Measurements from ENCODE around the gene ZNF488. TPM values are rescaled to one million over a fixed set of nuclear protein-coding genes. Genes with fewer than 3 reads are reported as not detected.
"Not testable (repeated sequence)": the region's sequence is repeated elsewhere in the genome, so short reads cannot be mapped to it uniquely, and the experiment has no call there.

ZNF488 gene
- total and polyA plus RNA-seq, 8 donors = 0.38 to 3.1 (median 2.0) TPM

GRCh38 chr10:47389619-47390018 is 5.5 kb upstream of the ZNF488 start:
- Histone ChIP-seq H3K27ac (no peak overlapping the region), H3K36me3 (no peaks in the 10 kb centered on the region), H3K4me3 (no peak overlapping the region), H3K27me3 (peaks cover 0 to 6% of the 10 kb centered on the region in 2 donors), H3K9me3 (no peaks in the 10 kb centered on the region), H3K4me1 (no peaks in the 10 kb centered on the region)
- DNase-seq (no peak), ATAC-seq (no peak)
- intact Hi-C loops (cut with DNase I) = no loop called here
- TF ChIP-seq, protein P1, sequence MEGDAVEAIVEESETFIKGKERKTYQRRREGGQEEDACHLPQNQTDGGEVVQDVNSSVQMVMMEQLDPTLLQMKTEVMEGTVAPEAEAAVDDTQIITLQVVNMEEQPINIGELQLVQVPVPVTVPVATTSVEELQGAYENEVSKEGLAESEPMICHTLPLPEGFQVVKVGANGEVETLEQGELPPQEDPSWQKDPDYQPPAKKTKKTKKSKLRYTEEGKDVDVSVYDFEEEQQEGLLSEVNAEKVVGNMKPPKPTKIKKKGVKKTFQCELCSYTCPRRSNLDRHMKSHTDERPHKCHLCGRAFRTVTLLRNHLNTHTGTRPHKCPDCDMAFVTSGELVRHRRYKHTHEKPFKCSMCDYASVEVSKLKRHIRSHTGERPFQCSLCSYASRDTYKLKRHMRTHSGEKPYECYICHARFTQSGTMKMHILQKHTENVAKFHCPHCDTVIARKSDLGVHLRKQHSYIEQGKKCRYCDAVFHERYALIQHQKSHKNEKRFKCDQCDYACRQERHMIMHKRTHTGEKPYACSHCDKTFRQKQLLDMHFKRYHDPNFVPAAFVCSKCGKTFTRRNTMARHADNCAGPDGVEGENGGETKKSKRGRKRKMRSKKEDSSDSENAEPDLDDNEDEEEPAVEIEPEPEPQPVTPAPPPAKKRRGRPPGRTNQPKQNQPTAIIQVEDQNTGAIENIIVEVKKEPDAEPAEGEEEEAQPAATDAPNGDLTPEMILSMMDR (IDR thresholded peaks at IDR 0.05) = no peak

DNA sequence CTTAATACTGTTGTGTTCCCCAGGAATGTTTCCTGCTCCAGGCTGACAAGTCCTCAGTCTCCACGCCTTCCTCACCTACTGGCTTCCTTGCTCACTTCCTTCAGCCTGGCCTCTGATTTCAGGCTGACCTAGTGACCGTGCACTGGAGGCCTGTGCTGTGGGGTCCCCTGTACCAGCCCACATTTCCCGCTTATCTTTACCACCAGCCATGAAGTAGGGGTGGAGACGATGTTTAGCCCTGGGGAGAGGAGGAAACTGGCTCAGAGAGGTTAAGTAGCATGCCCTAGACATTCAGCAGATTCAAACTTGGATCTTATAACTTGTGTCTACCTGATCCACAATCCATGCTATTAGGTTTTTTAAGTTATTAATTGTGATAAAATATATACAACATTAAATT is 4.8 kb upstream of the ZNF488 start:
- peaks cover 1 to 4% of the 10 kb centered on the region in 2 donors for H3K4me1 ChIP-seq
- peaks cover 0 to 14% of the 10 kb centered on the region in 2 donors for H3K27me3 ChIP-seq
- intact Hi-C loops (cut with DNase I) = no loop called here
- H3K9me3 ChIP-seq = no peaks in the 10 kb centered on the region
- H3K27ac ChIP-seq = no peak overlapping the region
- DNase-seq (no peak), ATAC-seq (no peak)
- H3K4me3 ChIP-seq = no peak overlapping the region
- H3K36me3 ChIP-seq = no peaks in the 10 kb centered on the region
- TF ChIP-seq, protein P1 (IDR thresholded peaks at IDR 0.05) = no peak

GRCh38 chr10:47386104-47386503 is 2.0 kb upstream of the ZNF488 start:
- H3K27ac ChIP-seq; H3K36me3 ChIP-seq; DNase-seq; ATAC-seq; H3K4me1 ChIP-seq; H3K4me3 ChIP-seq; H3K9me3 ChIP-seq; intact Hi-C loops (cut with DNase I): not testable (repeated sequence)
- H3K27me3 ChIP-seq = peaks cover 4 to 28% of the 10 kb centered on the region in 2 donors

- DNase-seq (no peak), ATAC-seq (no peak)
- Histone ChIP-seq H3K4me3 (peak overlapping the region; percentile 58 to 71), H3K4me1 (peaks cover 4 to 8% of the 10 kb centered on the region in 2 donors), H3K27me3 (peaks cover 4 to 28% of the 10 kb centered on the region in 2 donors), H3K27ac (no peak overlapping the region), H3K9me3 (no peaks in the 10 kb centered on the region), H3K36me3 (no peaks in the 10 kb centered on the region)
- intact Hi-C loops (cut with DNase I) = no loop called here
- TF ChIP-seq, protein P1 (IDR thresholded peaks at IDR 0.05) = no peak
These were observed 589 bp downstream of the ZNF488 start for GRCh38 chr10:47383261-47384147.

DNA sequence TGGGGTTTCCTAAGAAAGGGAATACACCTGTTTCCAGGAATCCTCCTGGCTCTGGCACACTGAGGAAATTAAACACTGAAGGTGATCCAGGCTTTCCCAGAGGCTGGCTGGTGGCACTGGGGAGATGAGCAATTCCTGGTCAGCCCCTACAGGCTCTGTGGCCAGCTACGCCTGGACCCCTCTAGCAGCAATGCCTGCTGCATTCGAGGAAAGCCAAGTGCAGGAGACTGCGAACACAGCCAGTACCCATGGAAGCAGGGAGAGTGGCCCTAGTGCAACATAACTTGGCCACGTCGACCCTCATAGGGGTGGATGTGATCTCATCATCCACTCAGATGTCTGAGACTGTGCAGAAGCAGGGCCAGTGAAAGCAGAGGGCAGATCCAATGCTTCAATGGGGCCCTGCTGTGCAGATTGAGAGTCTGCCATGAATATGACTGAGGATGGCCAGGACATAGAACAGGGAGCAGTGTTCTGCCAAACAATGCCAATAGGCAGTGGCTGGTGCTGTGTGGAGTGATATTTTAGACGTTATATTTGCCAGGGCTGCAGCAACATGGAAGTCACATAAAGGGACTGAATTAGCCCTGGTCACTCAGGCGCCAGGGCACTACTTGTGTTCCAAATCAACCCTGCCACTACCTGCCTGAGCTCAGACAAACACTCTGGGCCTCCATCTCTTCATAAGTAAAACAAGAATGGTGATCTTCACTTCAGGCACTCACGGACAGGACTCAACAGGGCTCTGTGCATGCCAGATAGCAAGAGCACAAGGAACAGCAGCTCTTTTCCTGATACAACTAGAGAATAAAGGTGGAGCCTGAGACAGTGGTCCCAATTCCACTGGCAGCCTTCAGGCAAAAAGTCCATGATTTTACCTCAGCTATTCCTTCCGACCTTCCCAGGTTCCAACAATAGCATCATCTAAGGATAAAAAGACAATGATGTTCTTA is 2.4 kb downstream of the ZNF488 start:
- no peaks in the 10 kb centered on the region for H3K9me3 ChIP-seq
- H3K36me3 ChIP-seq = no peaks in the 10 kb centered on the region
- DNase-seq = no peak
- no peak overlapping the region for H3K27ac ChIP-seq
- ATAC-seq = no peak
- TF ChIP-seq, protein P1 (IDR thresholded peaks at IDR 0.05) = no peak
- H3K4me1 ChIP-seq = peaks cover 4 to 8% of the 10 kb centered on the region in 2 donors
- peaks cover 4 to 43% of the 10 kb centered on the region in 2 donors for H3K27me3 ChIP-seq
- no peak overlapping the region for H3K4me3 ChIP-seq
- intact Hi-C loops (cut with DNase I) = no loop called here

Data from left lung (tissue), 10 donors.